D721Med (cell line): ENCODE data around the gene MSL1.

Source experiments
- DNase-seq: peaks from one replicate; pipeline ENCODE4 v3.0.0; 2011; ENCODE audit warnings: low spot score; ENCODE audit not compliant: insufficient read length
- FAIRE-seq: peaks from 2 replicates; lab custom pipeline; 2011; peaks lifted over from hg19 to GRCh38; lab: Jason Lieb, UNC
- CTCF ChIP-seq: IDR thresholded peaks from 2 replicates; pipeline ENCODE4 v1.5.1; 2012; ENCODE audit warnings: mild to moderate bottlenecking, control low read depth; ENCODE audit not compliant: insufficient read depth; ENCODE audit errors: missing control alignments

The MSL1 gene, protein sequence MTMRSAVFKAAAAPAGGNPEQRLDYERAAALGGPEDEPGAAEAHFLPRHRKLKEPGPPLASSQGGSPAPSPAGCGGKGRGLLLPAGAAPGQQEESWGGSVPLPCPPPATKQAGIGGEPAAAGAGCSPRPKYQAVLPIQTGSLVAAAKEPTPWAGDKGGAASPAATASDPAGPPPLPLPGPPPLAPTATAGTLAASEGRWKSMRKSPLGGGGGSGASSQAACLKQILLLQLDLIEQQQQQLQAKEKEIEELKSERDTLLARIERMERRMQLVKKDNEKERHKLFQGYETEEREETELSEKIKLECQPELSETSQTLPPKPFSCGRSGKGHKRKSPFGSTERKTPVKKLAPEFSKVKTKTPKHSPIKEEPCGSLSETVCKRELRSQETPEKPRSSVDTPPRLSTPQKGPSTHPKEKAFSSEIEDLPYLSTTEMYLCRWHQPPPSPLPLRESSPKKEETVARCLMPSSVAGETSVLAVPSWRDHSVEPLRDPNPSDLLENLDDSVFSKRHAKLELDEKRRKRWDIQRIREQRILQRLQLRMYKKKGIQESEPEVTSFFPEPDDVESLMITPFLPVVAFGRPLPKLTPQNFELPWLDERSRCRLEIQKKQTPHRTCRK

DNA sequence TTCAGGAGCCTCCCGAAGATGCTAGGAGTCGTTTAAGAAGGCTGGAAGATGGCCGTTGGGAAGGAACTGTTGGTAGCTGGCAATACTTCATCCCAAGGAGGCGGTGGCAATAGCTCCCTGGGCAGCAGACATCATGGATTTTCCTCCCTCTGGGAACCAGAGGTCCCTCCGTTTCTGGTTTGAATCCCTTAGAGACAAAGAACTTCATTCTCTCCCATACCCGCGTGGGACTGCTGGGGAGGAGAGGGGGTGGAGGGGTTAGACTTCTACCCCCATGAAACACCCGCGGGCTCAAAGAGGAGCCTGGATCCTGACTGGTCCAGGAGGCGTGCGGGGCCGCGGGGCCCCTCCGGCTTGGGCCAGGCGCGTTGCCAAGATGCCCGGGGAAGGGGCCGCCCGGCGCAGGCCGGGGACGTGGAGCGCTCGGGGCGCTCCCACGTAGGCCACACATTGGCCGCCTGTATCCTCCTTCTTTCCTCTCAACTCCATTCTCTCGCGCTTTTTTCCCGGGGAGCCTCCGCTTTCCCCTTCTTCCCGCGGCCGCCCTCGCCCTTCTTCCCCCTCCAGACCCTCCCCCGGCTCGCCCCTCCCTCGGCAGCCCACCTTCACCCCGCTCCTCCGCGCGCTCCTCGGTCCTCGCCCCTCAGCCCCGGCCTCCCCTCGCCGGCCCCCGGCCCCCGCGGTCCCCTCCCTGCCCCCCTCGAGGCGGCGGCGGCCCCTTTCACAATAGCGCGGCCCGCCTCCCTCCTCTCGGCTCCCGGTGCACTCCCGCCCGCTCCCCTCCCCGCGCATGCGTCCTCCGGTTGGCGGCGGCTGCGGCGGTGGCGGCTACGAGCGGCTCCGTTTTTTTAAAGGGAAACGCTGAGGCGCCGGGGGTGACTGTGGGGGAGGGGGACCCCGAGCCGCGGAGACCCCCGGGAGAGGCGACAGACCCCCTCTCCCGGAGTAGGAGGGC is at the start of gene MSL1:
TSS of gene MSL1 (plus strand) at position 791 of the 955 bp plus-strand sequence. CDS start 642 bp downstream, outside the sequence.
- FAIRE-seq (no peak), DNase-seq (peak; percentile 89)
- TF ChIP-seq CTCF: no peak

- FAIRE-seq (no peak), DNase-seq (no peak)
- no peak for TF ChIP-seq CTCF
Observed at GRCh38 chr17:40072040-40072734, 49.6 kb upstream of the MSL1 start.

DNA sequence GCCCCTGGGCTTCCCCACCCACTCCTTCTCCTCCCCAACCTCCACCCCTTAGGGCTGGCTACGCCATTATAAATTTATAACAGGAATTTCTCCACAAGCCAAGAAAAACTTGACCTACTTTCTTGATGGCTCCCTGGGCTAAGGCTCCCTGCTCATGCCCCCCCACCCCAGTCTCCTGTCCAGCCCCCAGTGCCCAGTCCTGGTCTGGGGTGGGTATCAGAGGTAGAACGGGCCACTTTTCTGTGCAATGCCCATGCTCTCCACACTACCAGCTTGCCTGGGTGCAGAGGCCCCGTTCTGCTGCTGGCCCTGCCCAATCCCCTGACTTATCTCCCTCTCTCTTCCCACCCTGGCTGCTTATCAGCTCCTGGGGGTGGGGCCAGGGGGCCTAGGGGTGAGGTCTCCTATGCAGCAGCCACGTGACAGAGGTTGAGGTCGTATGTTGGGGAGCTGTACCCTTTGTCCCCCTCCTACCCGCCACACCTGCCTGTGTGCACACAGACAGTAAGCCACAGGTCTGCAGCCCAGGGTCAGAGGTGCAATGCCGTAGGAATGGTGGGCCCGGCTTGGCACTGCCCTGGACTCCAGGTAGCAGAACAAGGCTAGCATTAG is 48.9 kb upstream of the MSL1 start:
- FAIRE-seq (no peak), DNase-seq (no peak)
- no peak for TF ChIP-seq CTCF

DNA sequence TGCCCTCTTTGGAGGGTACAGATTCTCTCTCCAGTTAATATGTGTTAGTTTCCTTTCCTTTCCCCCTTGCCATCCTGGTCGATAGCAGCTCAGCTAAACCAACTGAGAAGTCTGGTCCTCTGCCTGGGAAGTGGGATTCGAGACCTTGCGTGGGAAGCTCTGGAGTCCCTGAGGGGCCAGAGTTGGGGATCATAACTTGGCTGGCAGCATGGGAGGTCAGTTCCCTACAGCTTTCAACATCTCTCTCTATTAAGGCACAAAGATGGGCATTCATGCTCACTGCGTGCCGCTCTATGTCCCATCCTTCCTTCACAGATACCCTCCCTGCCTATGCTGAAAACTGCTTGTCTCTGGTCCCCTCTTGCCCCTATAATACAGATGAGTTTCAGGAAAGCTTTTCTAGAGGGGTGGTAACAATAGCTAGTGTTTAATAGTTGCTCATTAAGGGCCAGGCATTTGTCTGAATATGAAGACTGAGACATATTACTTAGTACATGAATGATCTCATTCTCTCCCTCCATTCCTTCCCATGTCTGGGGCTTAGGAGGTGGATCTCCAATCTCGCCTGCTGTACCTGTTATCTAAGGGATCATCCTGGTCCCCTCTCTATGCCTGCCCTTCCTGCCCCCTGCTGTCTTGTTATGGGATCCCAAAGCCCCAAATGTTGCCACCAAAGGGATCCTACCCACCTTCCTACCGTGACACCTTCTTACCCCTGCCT is 48.2 kb upstream of the MSL1 start:
- FAIRE-seq: no peak
- no peak for TF ChIP-seq CTCF
- no peak for DNase-seq

DNA sequence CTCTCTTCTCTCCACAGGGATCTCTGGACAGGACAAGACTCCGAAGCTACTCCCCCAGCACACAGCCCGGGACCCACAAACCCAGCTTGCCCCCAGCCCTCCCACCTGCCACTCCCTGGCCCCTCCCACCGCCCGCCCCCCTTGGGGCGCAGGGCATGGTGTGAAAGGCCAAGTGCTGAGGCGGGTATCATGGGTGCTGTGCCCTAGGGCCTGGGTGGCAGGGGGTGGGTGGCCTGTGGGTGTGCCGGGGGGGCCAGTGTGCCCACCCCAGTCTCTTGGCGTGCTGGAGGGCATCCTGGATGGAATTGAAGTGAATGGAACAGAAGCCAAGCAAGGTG is 47.6 kb upstream of the MSL1 start:
- DNase-seq: no peak
- FAIRE-seq: no peak
- TF ChIP-seq CTCF: no peak

- FAIRE-seq (no peak), DNase-seq (no peak)
- TF ChIP-seq CTCF: no peak
Observed at GRCh38 chr17:40074871-40075200, 46.9 kb upstream of the MSL1 start.
